Neural cell (in vitro differentiated cells): Measurements from ENCODE around the gene MTRR. TPM values are rescaled to one million over a fixed set of nuclear protein-coding genes. Genes with fewer than 3 reads are reported as not detected.
A peak's percentile ranks its signal among the peaks of the same experiment; 100 is the strongest.

Source experiments
- H2AFZ ChIP-seq: fragments of 200-600, 300-800 bp; sonication (generic), shearing (Covaris generic); 2 replicates; pipeline ENCODE4 v1.6.0; 2014; ENCODE audit warnings: low read depth, mild to moderate bottlenecking, antibody characterized with exemption, low read length, moderate library complexity
- H3F3A ChIP-seq: fragments of 200-600 bp; shearing (Covaris generic); 2 replicates; pipeline ENCODE4 v1.6.1; 2016; ENCODE audit warnings: mild to moderate bottlenecking, moderate library complexity, mixed read lengths, antibody characterized with exemption, low read length; ENCODE audit not compliant: insufficient read depth, poor library complexity, severe bottlenecking
- H3K27ac ChIP-seq: fragments of 200-600, 300-800 bp; sonication (generic), shearing (Covaris generic); 2 replicates; pipeline ENCODE4 v1.5.1; 2014; ENCODE audit warnings: mild to moderate bottlenecking, low read length, moderate library complexity
- H3K27me3 ChIP-seq: fragments of 300-800, 200-600 bp; sonication (generic), shearing (Covaris generic); 2 replicates; pipeline ENCODE4 v1.6.0; 2014; ENCODE audit warnings: mild to moderate bottlenecking, low read depth, low read length, moderate library complexity; ENCODE audit not compliant: insufficient read depth
- H3K36me3 ChIP-seq: fragments of 300-800, 200-600 bp; sonication (generic), shearing (Covaris generic); 2 replicates; pipeline ENCODE4 v1.5.1; 2014; ENCODE audit warnings: mild to moderate bottlenecking, antibody characterized with exemption, low read length, moderate library complexity; ENCODE audit not compliant: insufficient read depth
- H3K4me2 ChIP-seq: fragments of 300-800, 200-600 bp; sonication (generic), shearing (Covaris generic); 2 replicates; pipeline ENCODE4 v1.6.0; 2014; ENCODE audit warnings: mild to moderate bottlenecking, low read length
- H3K4me3 ChIP-seq: fragments of 300-800, 200-600 bp; sonication (generic), shearing (Covaris generic); 2 replicates; pipeline ENCODE4 v1.5.1; 2014; ENCODE audit warnings: mild to moderate bottlenecking, low read length, moderate library complexity
- H3K79me2 ChIP-seq: fragments of 200-600 bp; shearing (Covaris generic); replicated peaks from 2 replicates; pipeline ENCODE4 v1.6.0; 2014; ENCODE audit warnings: mild to moderate bottlenecking, low read length, moderate library complexity; ENCODE audit not compliant: insufficient read depth
- H3K9ac ChIP-seq: fragments of 300-800, 200-600 bp; sonication (generic), shearing (Covaris generic); 2 replicates; pipeline ENCODE4 v1.6.1; 2016; ENCODE audit warnings: mild to moderate bottlenecking, low read length, mixed read lengths
- H3K9me2 ChIP-seq: fragments of 200-600 bp; shearing (Covaris generic); 2 replicates; pipeline ENCODE4 v1.6.1; 2016; ENCODE audit warnings: mild to moderate bottlenecking, low read length, mixed read lengths; ENCODE audit not compliant: insufficient read depth
- H3K9me3 ChIP-seq: fragments of 200-600, 300-800 bp; sonication (generic), shearing (Covaris generic); 2 replicates; pipeline ENCODE4 v1.6.1; 2016; ENCODE audit warnings: mild to moderate bottlenecking, mixed run types, low read length, moderate library complexity, mixed read lengths
- H4K20me1 ChIP-seq: fragments of 200-600 bp; shearing (Covaris generic); 2 replicates; pipeline ENCODE4 v1.6.1; 2016; ENCODE audit warnings: mild to moderate bottlenecking, mixed run types; ENCODE audit not compliant: insufficient read depth
- CTCF ChIP-seq: fragments of 450-650 bp; IDR thresholded peaks from 2 replicates; pipeline ENCODE4 v1.5.1; 2014; ENCODE audit warnings: antibody characterized with exemption, mild to moderate bottlenecking, moderate library complexity; ENCODE audit not compliant: poor library complexity, severe bottlenecking
- EP300 ChIP-seq: fragments of 450-650 bp; conservative IDR thresholded peaks from 2 replicates; pipeline ENCODE4 v1.6.1; 2014; ENCODE audit warnings: antibody characterized with exemption, mild to moderate bottlenecking, moderate library complexity; ENCODE audit not compliant: poor library complexity, severe bottlenecking
- EZH2 ChIP-seq: fragments of 200-600, 300-800 bp; shearing (Covaris generic), sonication (generic); IDR thresholded peaks from 2 replicates; pipeline ENCODE4 v1.6.1; 2014; ENCODE audit warnings: antibody characterized with exemption, low read length, borderline replicate concordance, mild to moderate bottlenecking; ENCODE audit not compliant: insufficient read depth, poor library complexity, severe bottlenecking
- MXI1 ChIP-seq: fragments of 450-650 bp; conservative IDR thresholded peaks from 2 replicates; pipeline ENCODE4 v1.6.1; 2014; ENCODE audit warnings: antibody characterized with exemption, mild to moderate bottlenecking; ENCODE audit not compliant: poor library complexity, severe bottlenecking
- POLR2AphosphoS5 ChIP-seq: IDR thresholded peaks from 2 replicates; pipeline ENCODE4 v1.6.1; 2012
- RAD21 ChIP-seq: fragments of 450-650 bp; conservative IDR thresholded peaks from 2 replicates; pipeline ENCODE4 v1.6.1; 2014; ENCODE audit warnings: antibody characterized with exemption, mild to moderate bottlenecking, moderate library complexity
- REST ChIP-seq: IDR thresholded peaks from 2 replicates; pipeline ENCODE4 v1.6.1; 2012; ENCODE audit warnings: borderline replicate concordance
- SMC3 ChIP-seq: fragments of 450-650 bp; conservative IDR thresholded peaks from 2 replicates; pipeline ENCODE4 v1.6.1; 2014; ENCODE audit warnings: antibody characterized with exemption, mild to moderate bottlenecking, moderate library complexity; ENCODE audit not compliant: poor library complexity
- TAF1 ChIP-seq: IDR thresholded peaks from 2 replicates; pipeline ENCODE4 v1.6.1; 2012; ENCODE audit warnings: low read depth
- polyA plus RNA-seq: library from polyadenylated mRNA; depleted of rRNA; stranded (reverse); fragments of >200 nt; gene quantifications from 2 replicates; pipeline ENCODE4 v1.2.3, GENCODE V29; 2014

Gene MTRR
- polyA plus RNA-seq, 1 donor from 2014 or later: 34.1 TPM

DNA sequence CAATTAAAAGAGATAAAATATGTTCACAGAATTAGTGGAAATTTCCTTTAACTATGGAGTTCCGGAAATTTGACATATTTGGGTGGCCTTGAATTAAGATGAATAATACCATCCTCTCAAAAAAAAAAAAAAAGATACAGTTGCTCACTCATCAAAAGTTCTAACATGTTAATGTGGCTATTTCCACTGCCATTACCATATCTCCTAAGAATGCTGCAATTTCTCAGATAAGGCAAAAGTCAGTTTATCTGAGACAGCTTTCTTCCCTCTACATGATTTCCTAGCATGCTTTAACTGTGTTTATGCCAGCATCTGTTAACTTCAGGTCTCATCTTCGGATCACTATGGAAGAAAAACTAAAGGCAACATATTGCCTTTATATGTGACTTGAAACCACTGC is 2.8 kb upstream of the MTRR start:
- Histone ChIP-seq H3K9ac (no peak overlapping the region), H3K4me3 (peak overlapping the region; percentile 8), H3K9me2 (no peaks in the 10 kb centered on the region), H3K27ac (no peak overlapping the region), H4K20me1 (no peaks in the 10 kb centered on the region), H3K4me2 (no peak overlapping the region), H3F3A (no peaks in the 10 kb centered on the region), H2AFZ (no peak overlapping the region), H3K79me2 (peaks cover 19% of the 10 kb centered on the region), H3K9me3 (no peaks in the 10 kb centered on the region), H3K27me3 (no peaks in the 10 kb centered on the region), H3K36me3 (peaks cover 13% of the 10 kb centered on the region)
- TF ChIP-seq REST (no peak), MXI1 (no peak), SMC3 (no peak), EP300 (no peak), CTCF (no peak), POLR2AphosphoS5 (no peak), RAD21 (no peak), EZH2 (no peak), TAF1 (no peak)

- Histone ChIP-seq H3K9me3 (no peaks in the 10 kb centered on the region), H2AFZ (no peak overlapping the region), H3K79me2 (peaks cover 29% of the 10 kb centered on the region), H3K36me3 (peaks cover 6% of the 10 kb centered on the region), H3K27me3 (no peaks in the 10 kb centered on the region), H3K27ac (no peak overlapping the region), H3F3A (no peaks in the 10 kb centered on the region), H3K4me2 (no peak overlapping the region), H3K9me2 (no peaks in the 10 kb centered on the region), H3K4me3 (peak overlapping the region; percentile 91), H3K9ac (no peak overlapping the region), H4K20me1 (no peaks in the 10 kb centered on the region)
- no peak for TF ChIP-seq SMC3
- no peak for TF ChIP-seq REST
- TF ChIP-seq EP300: no peak
- TF ChIP-seq EZH2: no peak
- TF ChIP-seq MXI1: no peak
- no peak for TF ChIP-seq TAF1
- TF ChIP-seq CTCF: no peak
- TF ChIP-seq RAD21: no peak
- no peak for TF ChIP-seq POLR2AphosphoS5
These were observed 1.7 kb upstream of the MTRR start for GRCh38 chr5:7867260-7867659.
